Nucleus accumbens (tissue), 56 donors: ENCODE data around the gene AMOTL1.

Experiments
- DNase-seq, 56 donors: peaks; one replicate each; lab custom pipeline; 2025; lab: John Stamatoyannopoulos, UW

The AMOTL1 gene

GRCh38 chr11:94767701-94768601 lies at the start of gene AMOTL1:
Gene AMOTL1 (plus strand): TSS chr11:94768356. CDS start chr11:94768512, 156 bp downstream.
- DNase-seq, result peak; percentile 18 to 86 (median 68)

GRCh38 chr11:94719876-94720275 lies 48.3 kb upstream of the AMOTL1 start:
- no peak for DNase-seq

DNA sequence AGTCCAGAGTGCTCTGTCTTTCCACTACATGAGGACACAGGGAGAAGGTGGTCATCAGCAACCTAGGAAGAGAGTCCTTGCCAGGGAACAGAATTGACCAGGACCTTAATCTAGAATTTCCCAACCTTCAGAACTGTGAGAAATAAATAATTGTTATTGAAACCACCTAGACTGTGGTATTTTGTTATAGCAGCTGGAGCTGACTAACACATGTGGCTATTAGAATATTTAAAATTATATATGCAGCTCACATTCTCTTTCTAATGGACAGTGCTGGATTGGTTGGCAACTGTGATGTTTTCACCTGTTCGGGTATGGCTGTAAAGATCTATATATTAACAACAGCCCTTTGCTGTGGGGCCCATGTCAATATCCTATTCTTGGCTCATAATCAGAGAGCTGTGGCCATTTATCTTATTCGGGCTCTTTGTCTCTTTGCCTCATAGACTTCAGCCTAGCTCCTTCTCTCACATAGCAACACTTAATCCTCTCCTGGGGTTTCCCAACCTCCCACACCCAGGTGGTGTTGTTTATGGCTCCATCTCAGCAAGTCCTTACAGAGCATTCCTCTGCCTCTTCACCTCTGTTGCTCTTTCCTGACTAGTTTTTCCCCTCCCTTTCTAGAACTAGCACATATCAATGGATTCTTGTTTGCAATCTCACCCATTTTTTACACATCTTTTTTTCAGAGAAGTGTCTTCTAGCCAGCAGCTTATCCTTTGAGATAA lies 46.4 kb upstream of the AMOTL1 start:
- no peak for DNase-seq

DNA sequence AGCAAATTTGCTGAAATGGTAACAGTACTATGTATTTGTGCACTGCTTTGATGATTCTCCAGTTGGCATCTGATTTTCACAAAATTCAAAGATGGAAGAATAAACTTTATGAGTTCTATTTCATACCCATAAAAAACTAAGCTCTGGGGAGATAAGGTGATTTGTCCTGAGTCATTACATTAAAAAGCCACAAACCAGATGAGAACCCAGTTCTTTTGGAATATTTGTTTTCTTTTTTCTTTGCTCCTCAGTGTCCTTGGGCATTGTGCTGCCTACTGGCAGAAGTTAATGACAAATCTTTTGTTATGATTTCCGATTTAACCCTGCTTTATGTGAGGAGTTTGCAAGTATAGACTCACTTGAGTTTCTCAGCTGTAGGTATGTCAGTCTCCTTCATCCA lies 45.4 kb upstream of the AMOTL1 start:
- no peak for DNase-seq

GRCh38 chr11:94725097-94725496 lies 43.1 kb upstream of the AMOTL1 start:
- no peak for DNase-seq

GRCh38 chr11:94727819-94728218 lies 40.3 kb upstream of the AMOTL1 start:
- DNase-seq, result no peak

- DNase-seq, result no peak
Measured at GRCh38 chr11:94728541-94728940, 39.6 kb upstream of the AMOTL1 start.

GRCh38 chr11:94728966-94729751 lies 39.0 kb upstream of the AMOTL1 start:
- DNase-seq, result no peak

DNA sequence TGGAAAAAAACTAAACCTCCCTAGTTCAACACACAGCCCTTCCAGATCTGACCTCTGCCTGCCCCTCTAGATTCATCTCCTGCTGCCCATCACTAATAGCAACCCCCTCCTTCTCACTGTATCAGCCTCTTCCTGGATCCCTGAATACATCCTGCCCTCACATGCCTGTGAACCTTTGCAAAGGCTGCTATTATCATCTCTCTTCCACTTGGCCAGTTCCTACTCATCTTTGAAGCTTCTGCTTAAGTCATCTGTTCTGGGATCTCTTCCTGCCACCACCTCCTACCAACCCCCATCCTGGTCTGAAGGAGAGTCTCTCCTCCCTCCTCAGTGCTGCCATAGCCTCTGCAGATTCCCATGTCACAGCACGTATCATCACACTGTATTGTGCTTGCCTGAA lies 38.0 kb upstream of the AMOTL1 start:
- no peak for DNase-seq

GRCh38 chr11:94731880-94732601 lies 36.1 kb upstream of the AMOTL1 start:
- DNase-seq, result no peak

GRCh38 chr11:94732617-94733281 lies 35.4 kb upstream of the AMOTL1 start:
- no peak for DNase-seq

DNA sequence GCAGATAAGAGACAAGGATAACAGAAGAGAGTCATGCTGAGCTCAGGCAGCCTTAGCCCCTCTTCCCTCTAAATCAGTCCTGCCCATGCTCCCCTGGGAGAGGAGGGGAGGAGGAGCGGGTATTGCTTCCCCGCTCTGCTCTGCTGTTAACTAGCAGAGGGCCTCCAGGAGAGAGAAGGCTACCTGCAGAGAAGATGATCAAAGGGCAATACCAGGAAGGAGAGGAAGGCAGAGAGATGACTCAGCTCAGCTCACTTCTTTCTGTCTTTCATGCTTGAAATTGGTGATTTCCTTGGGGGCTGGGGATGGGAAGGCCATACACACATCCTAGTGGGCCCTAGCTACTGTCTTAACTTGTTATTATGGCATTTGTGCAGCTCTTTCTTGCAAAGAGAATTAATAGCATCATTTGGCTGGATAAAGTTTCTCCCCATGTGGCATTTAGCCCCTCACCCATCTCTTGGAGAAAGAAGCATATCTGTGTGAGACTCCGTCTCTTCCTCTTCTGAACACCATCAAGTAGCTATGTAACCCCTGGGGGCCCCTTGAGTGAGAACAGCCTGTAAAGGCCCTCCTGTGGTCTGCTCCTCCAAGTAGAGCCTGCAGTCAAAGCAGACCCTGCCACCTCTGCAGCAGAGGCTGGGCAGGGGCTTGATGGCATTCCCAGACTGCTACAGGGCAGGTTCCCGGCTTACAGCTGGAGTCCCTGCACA lies 33.4 kb upstream of the AMOTL1 start:
- no peak for DNase-seq

DNA sequence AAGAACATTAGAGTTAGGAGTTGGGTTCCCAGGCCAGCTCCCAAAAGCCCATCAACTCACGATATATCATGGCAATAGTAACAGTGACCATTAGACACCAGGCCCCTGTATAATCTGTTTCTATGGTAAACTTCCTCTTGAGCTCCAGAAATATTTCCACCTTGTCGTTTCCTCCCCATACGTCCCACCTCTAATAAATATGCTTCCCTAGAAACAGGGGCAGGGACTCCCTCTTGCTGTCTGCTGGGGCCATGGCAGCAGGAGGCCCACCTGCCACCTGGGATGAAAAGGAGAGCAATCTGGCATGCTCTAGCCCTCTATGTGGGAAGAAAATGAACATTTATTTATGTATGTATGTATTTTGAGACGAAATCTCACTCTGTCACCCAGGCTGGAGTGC lies 32.2 kb upstream of the AMOTL1 start:
- no peak for DNase-seq

GRCh38 chr11:94737171-94737611 lies 31.0 kb upstream of the AMOTL1 start:
- DNase-seq, result no peak

- no peak for DNase-seq
Measured at GRCh38 chr11:94738746-94739145, 29.4 kb upstream of the AMOTL1 start.

DNA sequence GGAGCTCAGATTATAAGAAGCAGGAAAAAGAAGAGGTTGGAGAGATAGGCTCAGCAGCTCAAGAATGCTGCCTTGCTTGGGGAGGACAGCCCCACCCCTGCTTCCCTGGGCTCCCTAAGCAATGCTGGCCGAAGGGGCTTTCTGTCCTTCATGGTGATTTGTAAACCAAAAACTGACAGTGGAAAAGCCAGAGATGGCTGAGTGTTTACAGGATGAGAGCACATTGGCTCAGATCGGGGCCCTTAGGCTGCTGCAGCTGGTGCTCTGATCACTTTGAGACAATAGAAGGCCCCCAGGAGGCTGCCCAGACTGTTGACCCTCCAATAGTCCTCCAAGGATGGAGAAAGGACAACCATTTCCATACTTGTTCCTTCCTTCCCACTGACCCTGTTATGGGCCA lies 28.8 kb upstream of the AMOTL1 start:
- DNase-seq, result no peak

DNA sequence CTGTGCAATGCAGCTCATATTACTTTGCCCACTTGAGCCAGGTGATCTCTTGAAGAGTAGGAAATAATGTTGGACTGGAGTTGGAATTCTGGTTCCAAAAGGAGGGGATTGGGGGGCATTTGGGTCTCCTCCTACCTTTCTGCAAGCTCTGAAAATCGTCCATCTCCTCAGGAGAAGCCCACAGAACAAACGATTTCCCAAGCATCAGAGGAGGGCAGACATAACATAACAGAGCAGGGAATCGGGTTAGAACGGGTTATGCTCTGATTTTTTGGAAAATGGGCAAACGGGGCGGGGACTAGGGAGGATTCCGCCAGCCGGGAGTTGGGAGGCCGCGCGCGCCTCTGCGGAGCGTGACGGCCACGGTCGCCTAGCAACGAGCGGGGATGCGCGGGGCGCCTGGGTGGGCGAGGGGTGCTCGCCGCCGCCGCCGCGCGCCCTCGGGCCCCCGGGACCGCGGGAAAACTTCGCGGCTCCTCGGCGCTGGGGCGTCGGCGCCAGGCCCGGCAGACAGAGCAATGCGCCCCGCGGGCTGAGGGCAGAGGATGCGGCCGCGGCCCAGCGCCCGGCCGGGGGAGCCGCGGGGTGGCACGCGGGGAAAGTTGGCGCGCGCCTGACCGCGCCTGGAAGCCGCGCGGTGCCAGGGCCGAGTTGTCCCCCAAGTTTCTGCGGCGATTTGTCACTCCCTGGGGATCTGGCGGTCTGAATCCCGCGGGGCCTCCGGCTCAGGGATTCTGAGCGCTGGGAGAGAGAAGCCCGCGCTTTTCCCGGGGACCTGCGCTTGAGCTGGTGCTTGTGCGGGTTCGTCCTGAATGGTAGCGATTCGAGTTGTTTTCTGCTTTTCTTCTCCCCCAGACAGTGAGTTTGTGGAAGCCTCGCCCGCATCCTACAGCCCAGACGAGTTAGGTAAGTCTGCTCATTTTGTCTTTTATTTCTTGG lies 27.8 kb upstream of the AMOTL1 start:
- peak in 42 of 56 donors; percentile 2 to 79 (median 34) for DNase-seq
